Panc1 (cell line): Measurements from ENCODE around the gene LRRC45. TPM values are rescaled to one million over a fixed set of nuclear protein-coding genes. Genes with fewer than 3 reads are reported as not detected.

Experiments
- ATAC-seq: fragments of 200-7000 bp; cut with Tn5 transposase; 2 replicates; pipeline ENCODE4 v1.9.1; 2020; ENCODE audit warnings: mild to moderate bottlenecking, moderate library complexity
- BruUV-seq: library from RNA; stranded (reverse); fragments of 400-500 nt; replicated peaks from 2 replicates; lab custom pipeline; 2021; lab: Mats Ljungman, UMichigan
- CTCF ChIA-PET: fragments of 300-600 bp; sonication (Branson Sonifier 250); formaldehyde crosslinking; loops from one replicate; lab custom pipeline; 2022; ENCODE audit warnings: antibody characterized with exemption; lab: Charles Lee
- POLR2A ChIA-PET: fragments of 300-600 bp; sonication (Branson Sonifier 250); formaldehyde crosslinking; loops from one replicate; lab custom pipeline; 2022; ENCODE audit warnings: antibody characterized with exemption; lab: Charles Lee
- DNase-seq: peaks from one replicate; pipeline ENCODE4 v3.0.0-alpha.2; 2010; ENCODE audit warnings: low read depth, low spot score
- H3K27ac ChIP-seq: 2 replicates; pipeline ENCODE4 v1.5.1; 2011; ENCODE audit warnings: mild to moderate bottlenecking, low read length, inconsistent platforms
- H3K27me3 ChIP-seq: fragments of 200-500 bp; sonication (Bioruptor generic); 2 replicates; pipeline ENCODE4 v1.6.0; 2014; ENCODE audit warnings: low read length, inconsistent platforms; ENCODE audit not compliant: control insufficient read depth, insufficient read depth
- H3K36me3 ChIP-seq: fragments of 200-500 bp; sonication (Bioruptor generic); 2 replicates; pipeline ENCODE4 v1.5.1; 2014; ENCODE audit warnings: inconsistent platforms, mild to moderate bottlenecking, low read length, moderate library complexity; ENCODE audit not compliant: control insufficient read depth, insufficient read depth
- H3K4me1 ChIP-seq: 2 replicates; pipeline ENCODE4 v1.5.1; 2011; ENCODE audit warnings: inconsistent platforms, mild to moderate bottlenecking, low read length, moderate library complexity; ENCODE audit not compliant: control insufficient read depth, insufficient read depth
- H3K4me3 ChIP-seq, 2 experiments: 2 replicates each; pipeline ENCODE4 v1.5.1; 2011 to 2012; ENCODE audit warnings: low read depth in 2 of 2, low read length in 2 of 2, mild to moderate bottlenecking in 2 of 2, inconsistent platforms in 1 of 2, moderate library complexity in 1 of 2
- H3K9me3 ChIP-seq: fragments of 200-500 bp; sonication (Bioruptor generic); 2 replicates; pipeline ENCODE4 v1.5.1; 2014; ENCODE audit warnings: low read depth, mild to moderate bottlenecking, inconsistent platforms, low read length, moderate library complexity; ENCODE audit not compliant: control insufficient read depth, insufficient read depth
- CTCF ChIP-seq: fragments of 450-650 bp; IDR thresholded peaks from 2 replicates; pipeline ENCODE4 v1.5.1; 2017; ENCODE audit warnings: mild to moderate bottlenecking
- POLR2AphosphoS5 ChIP-seq: IDR thresholded peaks from 2 replicates; pipeline ENCODE4 v1.6.1; 2012; ENCODE audit warnings: mild to moderate bottlenecking, low read depth, low read length, moderate library complexity
- SIN3A ChIP-seq: IDR thresholded peaks from 2 replicates; pipeline ENCODE4 v1.6.1; 2012; ENCODE audit warnings: low read depth, mild to moderate bottlenecking, low read length, moderate library complexity, borderline replicate concordance; ENCODE audit not compliant: insufficient read depth
- TCF7L2 ChIP-seq: IDR thresholded peaks from 2 replicates; pipeline ENCODE4 v1.6.1; 2011; ENCODE audit warnings: mild to moderate bottlenecking, low read depth, low read length, inconsistent platforms
- in situ Hi-C: cut with HindIII; loops from 2 replicates; pipeline ENCODE4 v1.10.0; 2016; ENCODE audit warnings: low sequenced_read_pairs, low pct_unique_long_range_greater_than_20kb
- intact Hi-C: fragments of 100-400 bp; cut with micrococcal nuclease; formaldehyde crosslinking; loops from one replicate; pipeline ENCODE4 v1.10.0; 2022; ENCODE audit not compliant: unreplicated experiment
- total RNA-seq: library from RNA; stranded (reverse); gene quantifications from one replicate; pipeline ENCODE4 v1.2.1, GENCODE V29; 2021; ENCODE audit not compliant: unreplicated experiment
- TF ChIP-seq, protein P1 (sequence below), 2 experiments: IDR thresholded peaks; 2 replicates each; pipeline ENCODE4 v1.6.1; 2011 to 2012; ENCODE audit warnings: low read depth in 2 of 2, control low read depth in 1 of 2, low read length in 1 of 2, mild to moderate bottlenecking in 1 of 2, moderate library complexity in 1 of 2; ENCODE audit not compliant: insufficient read depth in 1 of 2

LRRC45 gene
- total RNA-seq, 1 experiment from 2014 or later: 29.9 TPM

DNA sequence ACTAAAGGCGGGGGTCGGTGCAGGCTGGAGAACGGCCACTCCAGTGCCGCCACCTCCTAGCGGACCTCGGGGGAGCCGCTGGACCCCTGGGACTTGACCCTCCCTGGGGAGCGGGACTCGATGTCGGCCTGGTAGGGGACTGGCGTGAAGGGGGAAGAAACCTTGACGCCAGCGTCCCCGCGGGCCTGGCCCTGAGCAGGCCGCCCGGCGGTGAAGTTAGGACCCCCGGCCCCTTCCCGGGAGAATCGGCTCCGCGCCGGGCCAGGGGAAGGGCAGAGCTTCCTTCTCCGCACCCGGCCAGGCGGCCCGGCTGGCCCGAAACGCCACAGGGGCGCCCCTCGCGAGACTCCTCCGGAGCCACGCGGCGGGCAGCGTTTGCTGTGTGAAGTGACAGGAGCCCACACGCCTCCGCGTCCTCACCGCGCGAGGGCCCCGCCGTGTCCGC, 42.1 kb downstream of the LRRC45 start:
- Histone ChIP-seq H3K4me3 (peak overlapping the region; percentile 77 to 88), H3K4me1 (peaks cover 17% of the 10 kb centered on the region), H3K36me3 (peaks cover 3% of the 10 kb centered on the region; the same call in 1 of the 2 replicates), H3K27me3 (no peaks in the 10 kb centered on the region), H3K9me3 (no peaks in the 10 kb centered on the region), H3K27ac (peak overlapping the region; percentile 90)
- no TSS peak for BruUV-seq
- intact Hi-C loops (no loop called here), in situ Hi-C loops (no loop called here)
- CTCF ChIA-PET: no interaction called here
- TF ChIP-seq TCF7L2 (no peak), SIN3A (no peak), CTCF (no peak), POLR2AphosphoS5 (no peak)
- TF ChIP-seq, protein P1, sequence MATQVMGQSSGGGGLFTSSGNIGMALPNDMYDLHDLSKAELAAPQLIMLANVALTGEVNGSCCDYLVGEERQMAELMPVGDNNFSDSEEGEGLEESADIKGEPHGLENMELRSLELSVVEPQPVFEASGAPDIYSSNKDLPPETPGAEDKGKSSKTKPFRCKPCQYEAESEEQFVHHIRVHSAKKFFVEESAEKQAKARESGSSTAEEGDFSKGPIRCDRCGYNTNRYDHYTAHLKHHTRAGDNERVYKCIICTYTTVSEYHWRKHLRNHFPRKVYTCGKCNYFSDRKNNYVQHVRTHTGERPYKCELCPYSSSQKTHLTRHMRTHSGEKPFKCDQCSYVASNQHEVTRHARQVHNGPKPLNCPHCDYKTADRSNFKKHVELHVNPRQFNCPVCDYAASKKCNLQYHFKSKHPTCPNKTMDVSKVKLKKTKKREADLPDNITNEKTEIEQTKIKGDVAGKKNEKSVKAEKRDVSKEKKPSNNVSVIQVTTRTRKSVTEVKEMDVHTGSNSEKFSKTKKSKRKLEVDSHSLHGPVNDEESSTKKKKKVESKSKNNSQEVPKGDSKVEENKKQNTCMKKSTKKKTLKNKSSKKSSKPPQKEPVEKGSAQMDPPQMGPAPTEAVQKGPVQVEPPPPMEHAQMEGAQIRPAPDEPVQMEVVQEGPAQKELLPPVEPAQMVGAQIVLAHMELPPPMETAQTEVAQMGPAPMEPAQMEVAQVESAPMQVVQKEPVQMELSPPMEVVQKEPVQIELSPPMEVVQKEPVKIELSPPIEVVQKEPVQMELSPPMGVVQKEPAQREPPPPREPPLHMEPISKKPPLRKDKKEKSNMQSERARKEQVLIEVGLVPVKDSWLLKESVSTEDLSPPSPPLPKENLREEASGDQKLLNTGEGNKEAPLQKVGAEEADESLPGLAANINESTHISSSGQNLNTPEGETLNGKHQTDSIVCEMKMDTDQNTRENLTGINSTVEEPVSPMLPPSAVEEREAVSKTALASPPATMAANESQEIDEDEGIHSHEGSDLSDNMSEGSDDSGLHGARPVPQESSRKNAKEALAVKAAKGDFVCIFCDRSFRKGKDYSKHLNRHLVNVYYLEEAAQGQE (IDR thresholded peaks at IDR 0.05; ENCODE audit: insufficient read depth in 1 of 2, low read depth in 2 of 2, low read length in 1 of 2): no peak
- DNase-seq (no peak), ATAC-seq (peak; percentile 32)
- POLR2A ChIA-PET: no interaction called here

DNA sequence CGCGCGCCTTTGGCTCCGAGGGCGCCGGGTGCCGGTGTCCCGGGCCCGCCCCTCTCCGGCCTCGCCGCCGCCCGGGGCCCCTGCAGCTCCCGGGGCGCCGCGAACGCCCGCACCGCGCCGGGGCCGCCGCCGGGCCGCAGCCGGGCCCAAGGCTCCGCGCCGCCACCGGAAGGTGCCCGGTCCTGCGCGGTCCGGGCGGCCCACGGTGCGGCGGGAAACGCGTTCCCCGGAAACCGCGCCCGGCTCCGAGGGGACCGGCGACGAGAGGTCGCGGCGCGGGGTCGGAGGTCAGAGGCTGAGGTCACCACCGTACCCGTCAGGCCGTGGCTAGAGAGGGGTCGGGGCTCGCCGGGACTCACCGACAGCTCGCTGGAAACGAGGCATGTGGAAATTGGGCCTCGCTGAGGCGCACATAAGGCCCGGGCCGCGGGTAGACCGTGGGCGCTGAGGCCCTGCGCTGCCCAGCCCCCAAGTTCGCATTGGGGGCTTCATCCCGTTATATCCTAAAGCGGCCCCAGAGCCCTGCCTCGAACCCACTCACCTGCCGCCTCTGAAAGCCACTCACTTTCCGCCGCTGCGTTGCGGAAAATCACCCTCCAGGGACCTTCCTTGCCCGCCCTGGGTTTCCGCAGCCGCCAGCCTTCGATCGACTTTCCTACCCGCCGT, 42.7 kb downstream of the LRRC45 start, which contains the start of gene DUS1L:
Gene DUS1L (minus strand): TSS at position 167 of the 666 bp plus-strand sequence. CDS start 745 bp downstream, outside the sequence.
- Histone ChIP-seq H3K27ac (peak within 1 kb of the TSS; percentile 92), H3K4me1 (peaks cover 17% of the 10 kb centered on the region), H3K27me3 (no peaks in the 10 kb centered on the region), H3K36me3 (peaks cover 3% of the 10 kb centered on the region; the same call in 1 of the 2 replicates), H3K9me3 (no peaks in the 10 kb centered on the region), H3K4me3 (peak within 1 kb of the TSS; percentile 77 to 88)
- ATAC-seq: peak; percentile 83
- no peak for DNase-seq
- intact Hi-C loops (no loop called here), in situ Hi-C loops (no loop called here)
- ChIA-PET POLR2A (no interaction called here), CTCF (no interaction called here)
- no TSS peak for BruUV-seq
- TF ChIP-seq TCF7L2: peak; percentile 54; the same call in 1 of the 2 replicates
- peak; percentile 61; the same call in 1 of the 2 replicates for TF ChIP-seq POLR2AphosphoS5
- TF ChIP-seq SIN3A: no peak

DNA sequence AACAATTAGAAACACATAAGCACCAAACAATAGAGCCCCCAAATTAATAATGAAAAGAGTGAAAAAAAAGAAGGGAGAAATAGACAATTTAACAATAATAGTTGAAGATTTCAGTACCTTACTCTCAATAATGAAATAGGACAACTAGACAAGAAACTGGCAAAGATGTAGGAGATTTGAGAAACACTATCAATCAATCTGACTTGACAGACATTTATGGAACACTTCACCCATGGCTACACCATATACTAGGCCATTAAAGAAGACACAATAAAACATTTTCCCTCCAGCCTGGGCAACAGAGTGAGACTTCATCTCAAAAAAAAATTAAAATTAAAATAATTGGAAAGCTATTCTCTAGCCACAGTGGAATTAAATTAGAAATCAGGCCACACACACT, 47.5 kb downstream of the LRRC45 start:
- POLR2A ChIA-PET: interaction anchor here (0.6 kb wide), 1 partner anchor 32 kb away, joined by 3 read pairs; no protein-coding TSS in a partner anchor
- H3K9me3 ChIP-seq: no peaks in the 10 kb centered on the region

More for the DNA sequence above, 47.5 kb downstream of the LRRC45 start:
- Histone ChIP-seq H3K36me3 (no peaks in the 10 kb centered on the region), H3K27me3 (no peaks in the 10 kb centered on the region), H3K27ac (no peak overlapping the region), H3K4me1 (peaks cover 4% of the 10 kb centered on the region; the same call in 1 of the 2 replicates), H3K4me3 (no peak overlapping the region)
- in situ Hi-C loops: no loop called here
- no peak for DNase-seq
- no peak for ATAC-seq
- TF ChIP-seq, protein P1 (IDR thresholded peaks at IDR 0.05; ENCODE audit: insufficient read depth in 1 of 2, low read depth in 2 of 2, low read length in 1 of 2): no peak
- TF ChIP-seq POLR2AphosphoS5 (no peak), TCF7L2 (no peak)
- intact Hi-C loops: no loop called here
- CTCF ChIA-PET: no interaction called here
- no TSS peak for BruUV-seq
